BLaER1 (cell line): Measurements from ENCODE around the gene ZMYND8.
"Not testable (repeated sequence)": the region's sequence is repeated elsewhere in the genome, so short reads cannot be mapped to it uniquely, and the experiment has no call there.

Experiments used
- H3K27ac ChIP-seq: shearing (Covaris generic); formaldehyde crosslinking; 2 replicates; pipeline ENCODE4 v1.8.1; 2022
- H3K27me3 ChIP-seq: shearing (Covaris generic); formaldehyde crosslinking; 2 replicates; pipeline ENCODE4 v1.8.1; 2022
- H3K36me3 ChIP-seq: shearing (Covaris generic); formaldehyde crosslinking; 2 replicates; pipeline ENCODE4 v1.8.1; 2022
- H3K4me1 ChIP-seq: shearing (Covaris generic); formaldehyde crosslinking; 2 replicates; pipeline ENCODE4 v1.8.1; 2022
- H3K4me2 ChIP-seq: shearing (Covaris generic); formaldehyde crosslinking; 2 replicates; pipeline ENCODE4 v1.8.1; 2022
- H3K4me3 ChIP-seq: shearing (Covaris generic); formaldehyde crosslinking; 2 replicates; pipeline ENCODE4 v1.8.1; 2022
- H3K9ac ChIP-seq: shearing (Covaris generic); formaldehyde crosslinking; 2 replicates; pipeline ENCODE4 v1.8.1; 2022
- H3K9me3 ChIP-seq: shearing (Covaris generic); formaldehyde crosslinking; 2 replicates; pipeline ENCODE4 v1.8.1; 2022
- H4K20me1 ChIP-seq: shearing (Covaris generic); formaldehyde crosslinking; 2 replicates; pipeline ENCODE4 v1.8.1; 2022
- Cebpa-rat ChIP-seq: shearing (Covaris generic); IDR thresholded peaks from 2 replicates; pipeline ENCODE4 v1.8.1; 2022

Gene ZMYND8

GRCh38 chr20:47373206-47373733 is 16.8 kb upstream of the ZMYND8 start:
- no peaks in the 10 kb centered on the region for H4K20me1 ChIP-seq
- no peaks in the 10 kb centered on the region for H3K9me3 ChIP-seq
- H3K27ac ChIP-seq, result no peak overlapping the region
- no peak overlapping the region for H3K4me2 ChIP-seq
- H3K4me1 ChIP-seq, result peaks cover 16% of the 10 kb centered on the region
- H3K9ac ChIP-seq, result no peak overlapping the region
- no peak overlapping the region for H3K4me3 ChIP-seq
- TF ChIP-seq Cebpa-rat, result no peak
- H3K27me3 ChIP-seq, result no peaks in the 10 kb centered on the region
- H3K36me3 ChIP-seq, result no peaks in the 10 kb centered on the region

GRCh38 chr20:47370850-47371782 is 14.6 kb upstream of the ZMYND8 start:
- Histone ChIP-seq H3K9ac (no peak overlapping the region), H4K20me1 (no peaks in the 10 kb centered on the region), H3K4me1 (no peaks in the 10 kb centered on the region), H3K27ac (no peak overlapping the region), H3K4me3 (no peak overlapping the region), H3K9me3 (no peaks in the 10 kb centered on the region), H3K27me3 (no peaks in the 10 kb centered on the region), H3K36me3 (no peaks in the 10 kb centered on the region), H3K4me2 (no peak overlapping the region)
- TF ChIP-seq Cebpa-rat, result no peak

GRCh38 chr20:47370214-47370613 is 13.7 kb upstream of the ZMYND8 start:
- Histone ChIP-seq H3K4me1 (peaks cover 4% of the 10 kb centered on the region), H3K36me3 (no peaks in the 10 kb centered on the region), H4K20me1 (no peaks in the 10 kb centered on the region), H3K9ac (no peak overlapping the region), H3K4me3 (no peak overlapping the region), H3K27me3 (no peaks in the 10 kb centered on the region), H3K27ac (no peak overlapping the region), H3K9me3 (no peaks in the 10 kb centered on the region), H3K4me2 (no peak overlapping the region)
- TF ChIP-seq Cebpa-rat, result no peak

- Histone ChIP-seq H3K4me3 (no peak overlapping the region), H3K36me3 (no peaks in the 10 kb centered on the region)
Measured at GRCh38 chr20:47368301-47368700, 11.8 kb upstream of the ZMYND8 start.

GRCh38 chr20:47366301-47366700 is 9.8 kb upstream of the ZMYND8 start:
- H3K9me3 ChIP-seq, H3K4me2 ChIP-seq, H3K27ac ChIP-seq, H3K27me3 ChIP-seq, H3K36me3 ChIP-seq, H3K4me3 ChIP-seq, H4K20me1 ChIP-seq, H3K9ac ChIP-seq: not testable (repeated sequence)
- peaks cover 25% of the 10 kb centered on the region for H3K4me1 ChIP-seq

More at GRCh38 chr20:47368301-47368700, 11.8 kb upstream of the ZMYND8 start:
- TF ChIP-seq Cebpa-rat, result no peak
- Histone ChIP-seq H3K9me3 (no peaks in the 10 kb centered on the region), H4K20me1 (no peaks in the 10 kb centered on the region), H3K27ac (no peak overlapping the region), H3K4me1 (peaks cover 8% of the 10 kb centered on the region), H3K9ac (no peak overlapping the region), H3K4me2 (no peak overlapping the region), H3K27me3 (no peaks in the 10 kb centered on the region)

- no peaks in the 10 kb centered on the region for H4K20me1 ChIP-seq
- H3K4me1 ChIP-seq, result peaks cover 36% of the 10 kb centered on the region
- no peak overlapping the region for H3K9ac ChIP-seq
- H3K4me3 ChIP-seq, result no peak overlapping the region
- H3K36me3 ChIP-seq, result no peaks in the 10 kb centered on the region
- H3K27ac ChIP-seq, result peak overlapping the region; percentile 42; the same call in 1 of the 2 replicates
- TF ChIP-seq Cebpa-rat, result no peak
- H3K4me2 ChIP-seq, result peak overlapping the region; percentile 55
- H3K9me3 ChIP-seq, result no peaks in the 10 kb centered on the region
- no peaks in the 10 kb centered on the region for H3K27me3 ChIP-seq
Measured at GRCh38 chr20:47365023-47365764, 8.7 kb upstream of the ZMYND8 start.

- Histone ChIP-seq H3K27ac (0 out of 2 replicates have a peak overlapping the region, but pooled peaks have one; percentile 18), H3K9me3 (no peaks in the 10 kb centered on the region), H3K9ac (no peak overlapping the region), H3K36me3 (no peaks in the 10 kb centered on the region), H3K4me3 (no peak overlapping the region), H3K4me2 (peak overlapping the region; percentile 30; the same call in 1 of the 2 replicates), H4K20me1 (no peaks in the 10 kb centered on the region), H3K4me1 (peaks cover 61% of the 10 kb centered on the region), H3K27me3 (no peaks in the 10 kb centered on the region)
- no peak for TF ChIP-seq Cebpa-rat
Measured at GRCh38 chr20:47362361-47363219, 6.1 kb upstream of the ZMYND8 start.

- H3K36me3 ChIP-seq, result no peaks in the 10 kb centered on the region
- H3K4me2 ChIP-seq, result peak overlapping the region; percentile 98
- no peak for TF ChIP-seq Cebpa-rat
- H3K9ac ChIP-seq, result peak overlapping the region; percentile 88
- H3K27me3 ChIP-seq, result no peaks in the 10 kb centered on the region
- H3K27ac ChIP-seq, result peak overlapping the region; percentile 99
- peak overlapping the region; percentile 44 for H3K4me3 ChIP-seq
- no peaks in the 10 kb centered on the region for H4K20me1 ChIP-seq
- H3K4me1 ChIP-seq, result peaks cover 71% of the 10 kb centered on the region
- no peaks in the 10 kb centered on the region for H3K9me3 ChIP-seq
Measured at GRCh38 chr20:47361057-47361915, 4.8 kb upstream of the ZMYND8 start.
